Neuronal stem cell (in vitro differentiated cells): Measurements from ENCODE around the gene HGS.
"Not testable (repeated sequence)": the region's sequence is repeated elsewhere in the genome, so short reads cannot be mapped to it uniquely, and the experiment has no call there.

Source experiments
- DNase-seq: peaks from one replicate; pipeline ENCODE4 v3.0.0-alpha.2; 2013; ENCODE audit warnings: low spot score
- H2AFZ ChIP-seq: one replicate; pipeline ENCODE4 v1.6.1; 2013; ENCODE audit warnings: mild to moderate bottlenecking, low read length, inconsistent platforms
- H2AK5ac ChIP-seq: 2 replicates; pipeline ENCODE4 v1.6.1; 2013; ENCODE audit warnings: low read depth, mild to moderate bottlenecking, inconsistent platforms, low read length, moderate library complexity, mixed read lengths
- H2BK120ac ChIP-seq: 2 replicates; pipeline ENCODE4 v1.6.1; 2013; ENCODE audit warnings: low read depth, mild to moderate bottlenecking, inconsistent platforms, low read length, moderate library complexity, mixed read lengths
- H2BK12ac ChIP-seq: one replicate; pipeline ENCODE4 v1.6.1; 2013; ENCODE audit warnings: low read length, inconsistent platforms
- H2BK15ac ChIP-seq: 2 replicates; pipeline ENCODE4 v1.6.1; 2013; ENCODE audit warnings: mild to moderate bottlenecking, low read length, inconsistent platforms, mixed read lengths
- H2BK5ac ChIP-seq: one replicate; pipeline ENCODE4 v1.6.1; 2013; ENCODE audit warnings: inconsistent platforms, mild to moderate bottlenecking, low read length, moderate library complexity
- H3K14ac ChIP-seq: one replicate; pipeline ENCODE4 v1.6.1; 2013; ENCODE audit warnings: low read length, inconsistent platforms
- H3K18ac ChIP-seq: 2 replicates; pipeline ENCODE4 v1.6.1; 2013; ENCODE audit warnings: low read length, inconsistent platforms
- H3K23ac ChIP-seq: 2 replicates; pipeline ENCODE4 v1.6.1; 2013; ENCODE audit warnings: low read depth, mild to moderate bottlenecking, mixed read lengths, low read length, inconsistent platforms; ENCODE audit not compliant: poor library complexity
- H3K27ac ChIP-seq: replicated peaks from 3 replicates; pipeline ENCODE4 v1.5.1; 2013; ENCODE audit warnings: low read length, inconsistent platforms
- H3K27me3 ChIP-seq, 3 experiments: 2 replicates each; pipeline ENCODE4 v1.6.1; 2013; ENCODE audit warnings: low read length in 3 of 3, mild to moderate bottlenecking in 2 of 3, inconsistent platforms in 1 of 3, low read depth in 1 of 3, mixed read lengths in 1 of 3, moderate library complexity in 1 of 3; ENCODE audit not compliant: control insufficient read depth in 3 of 3, insufficient read depth in 3 of 3
- H3K36me3 ChIP-seq, 2 donors: replicated peaks in 1 of 2; 2 replicates each; pipeline ENCODE4 v1.6.1; 2013; ENCODE audit warnings: low read length in 2 of 2; ENCODE audit not compliant: control insufficient read depth in 2 of 2, insufficient read depth in 2 of 2
- H3K4ac ChIP-seq: 2 replicates; pipeline ENCODE4 v1.6.1; 2013; ENCODE audit warnings: inconsistent platforms, mild to moderate bottlenecking, low read length, moderate library complexity
- H3K4me1 ChIP-seq, 2 donors: 1 replicate in 1 of 2; 2 replicates in 1 of 2; pipeline ENCODE4 v1.6.1; 2013; ENCODE audit warnings: low read length in 2 of 2, low read depth in 1 of 2; ENCODE audit not compliant: control insufficient read depth in 2 of 2, insufficient read depth in 1 of 2
- H3K4me2 ChIP-seq: one replicate; pipeline ENCODE4 v1.6.1; 2013; ENCODE audit warnings: mild to moderate bottlenecking, low read length, inconsistent platforms; ENCODE audit not compliant: insufficient read depth, poor library complexity, severe bottlenecking
- H3K4me3 ChIP-seq, 2 donors: 2 replicates each; pipeline ENCODE4 v1.5.1; 2013; ENCODE audit warnings: low read length in 2 of 2, mild to moderate bottlenecking in 2 of 2, inconsistent platforms in 1 of 2, moderate library complexity in 1 of 2
- H3K79me1 ChIP-seq: one replicate; pipeline ENCODE4 v1.6.1; 2013; ENCODE audit warnings: low read depth, mild to moderate bottlenecking, inconsistent platforms, low read length, moderate library complexity
- H3K9ac ChIP-seq: one replicate; pipeline ENCODE4 v1.6.1; 2013; ENCODE audit warnings: mild to moderate bottlenecking, low read depth, low read length, inconsistent platforms; ENCODE audit not compliant: poor library complexity
- H3K9me3 ChIP-seq, 2 donors: replicated peaks in 1 of 2; 2 replicates each; pipeline versions ENCODE3 to v1.6.1; 2013; ENCODE audit warnings: low read length in 2 of 2, mild to moderate bottlenecking in 2 of 2, inconsistent platforms in 1 of 2, low read depth in 1 of 2, mixed read lengths in 1 of 2, moderate library complexity in 1 of 2; ENCODE audit not compliant: control insufficient read depth in 2 of 2, insufficient read depth in 1 of 2
- H4K8ac ChIP-seq: one replicate; pipeline ENCODE4 v1.6.1; 2013; ENCODE audit warnings: low read depth, mild to moderate bottlenecking, inconsistent platforms, low read length, moderate library complexity
- H4K91ac ChIP-seq: one replicate; pipeline ENCODE4 v1.6.1; 2013; ENCODE audit warnings: low read length, low read depth, mild to moderate bottlenecking, inconsistent platforms; ENCODE audit not compliant: poor library complexity
- WGBS, 2 donors: extraction: QIAGEN DNeasy Blood & Tissue Kit; methylation state at CpG; one replicate each; pipeline ENCODE4 v1.1.7; 2013; ENCODE audit warnings: missing lambda C conversion rate in 2 of 2, mixed read lengths in 1 of 2; ENCODE audit not compliant: insufficient read length in 2 of 2, insufficient replicate concordance in 1 of 2; ENCODE audit errors: extremely low coverage in 2 of 2; 5-methylcytosine and 5-hydroxymethylcytosine counted together

Gene HGS

DNA sequence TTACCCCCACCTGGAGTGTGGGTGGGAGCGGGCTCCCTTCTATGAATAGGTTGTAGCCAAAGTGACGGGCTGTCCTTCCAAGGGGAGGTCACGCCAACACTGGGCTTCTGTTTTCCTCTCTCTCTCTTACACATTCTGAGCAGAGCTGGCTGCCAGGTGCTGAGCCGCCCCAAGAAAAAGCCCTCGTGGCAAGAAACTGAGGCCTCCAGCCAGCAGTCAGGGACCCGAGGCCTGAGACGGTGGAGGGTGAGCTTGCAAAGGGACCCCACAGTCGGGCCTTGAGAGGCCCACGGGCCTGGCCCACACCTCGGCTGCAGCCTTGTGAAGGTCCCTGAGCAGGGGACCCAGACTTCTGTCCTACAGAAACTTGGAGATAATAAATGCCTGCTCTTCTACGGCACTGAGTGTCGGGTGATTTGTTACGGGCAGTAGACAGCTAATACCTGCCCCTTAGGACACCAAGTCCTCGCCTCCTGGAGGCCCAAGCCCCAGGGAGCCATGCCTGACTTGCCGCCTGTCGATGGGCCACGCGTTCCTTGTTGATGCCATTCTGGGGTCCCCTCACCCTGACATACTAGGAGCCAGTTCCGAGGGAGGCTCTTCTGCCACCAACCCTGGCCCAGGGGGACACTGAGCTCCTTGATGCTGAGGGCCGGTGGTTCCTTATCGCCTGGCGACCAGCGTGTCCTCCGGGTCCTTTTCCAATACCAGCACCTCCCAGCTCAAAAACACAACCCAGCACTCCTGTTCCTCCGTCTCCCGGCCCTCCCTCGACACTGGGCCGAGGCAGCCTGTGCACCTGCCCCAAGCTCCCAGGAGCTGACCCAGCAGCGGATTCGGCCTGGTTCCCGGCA, 54.4 kb downstream of the HGS start:
- Histone ChIP-seq H3K9ac (no peak overlapping the region), H2BK5ac (peak overlapping the region; percentile 75), H3K4me2 (no peak overlapping the region), H4K8ac (no peak overlapping the region), H3K9me3 (peaks cover 0 to 2% of the 10 kb centered on the region in 2 donors), H2AK5ac (peak overlapping the region; percentile 25), H3K4me1 (no peaks in the 10 kb centered on the region), H2BK12ac (peak overlapping the region; percentile 41), H3K23ac (no peak overlapping the region), H3K4ac (no peak overlapping the region), H2BK15ac (no peak overlapping the region), H2AFZ (no peak overlapping the region), H4K91ac (no peak overlapping the region), H3K18ac (no peak overlapping the region), H3K79me1 (no peaks in the 10 kb centered on the region), H3K27me3 (peaks cover 0 to 48% (median 0%) of the 10 kb centered on the region in 3 experiments), H3K4me3 (no peak overlapping the region), H3K36me3 (no peaks in the 10 kb centered on the region), H2BK120ac (no peak overlapping the region), H3K14ac (no peak overlapping the region), H3K27ac (no peak overlapping the region)
- no CpG with 5 or more reads among the region's 31 CpGs for WGBS, 2 donors
- no peak for DNase-seq

DNA sequence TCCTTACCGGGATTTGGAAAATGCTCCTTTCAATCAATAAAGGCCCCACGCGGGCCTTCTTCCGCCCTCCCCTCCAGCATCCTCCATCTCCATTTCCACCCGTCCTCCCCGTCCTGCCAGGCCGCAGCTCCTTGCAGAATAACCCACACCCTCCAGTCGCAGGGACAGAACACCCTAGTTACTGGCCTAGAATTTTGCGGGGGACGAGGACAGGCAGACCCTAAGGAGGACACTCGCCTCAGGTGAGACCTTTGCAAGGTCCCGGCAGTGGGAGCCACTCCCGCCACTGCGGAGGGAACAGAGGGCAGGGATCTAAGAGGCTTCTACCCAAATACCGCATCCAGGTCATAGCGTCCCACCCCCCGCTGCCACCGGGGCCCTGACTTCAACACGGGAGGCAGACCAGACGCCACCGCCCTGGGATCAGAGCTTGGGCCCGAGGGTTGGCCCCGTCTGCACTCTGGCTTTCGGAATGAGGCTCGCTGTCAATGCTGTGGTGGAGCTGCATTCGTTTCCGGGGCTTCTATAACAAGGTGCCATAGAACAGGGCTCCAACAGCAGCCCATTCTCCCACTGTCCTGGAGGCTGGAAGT, 55.1 kb downstream of the HGS start:
- WGBS, 2 donors, result no CpG with 5 or more reads among the region's 27 CpGs
- no peak overlapping the region for H4K91ac ChIP-seq
- no peaks in the 10 kb centered on the region for H3K4me1 ChIP-seq
- no peak overlapping the region for H4K8ac ChIP-seq
- H3K27ac ChIP-seq, result no peak overlapping the region
- no peak for DNase-seq
- no peak overlapping the region for H2BK12ac ChIP-seq
- H3K79me1 ChIP-seq, result no peaks in the 10 kb centered on the region
- H3K4me2 ChIP-seq, result no peak overlapping the region
- H3K4ac ChIP-seq, result no peak overlapping the region
- peak overlapping the region; percentile 25 for H2AK5ac ChIP-seq
- no peak overlapping the region for H3K23ac ChIP-seq
- H3K4me3 ChIP-seq, result no peak overlapping the region
- H3K36me3 ChIP-seq, result no peaks in the 10 kb centered on the region
- H3K9me3 ChIP-seq, result peaks cover 0 to 2% of the 10 kb centered on the region in 2 donors
- H2BK5ac ChIP-seq, result peak overlapping the region; percentile 75
- H3K27me3 ChIP-seq, result peaks cover 0 to 43% (median 0%) of the 10 kb centered on the region in 3 experiments
- H3K14ac ChIP-seq, result peak overlapping the region; percentile 38
- no peak overlapping the region for H2BK120ac ChIP-seq
- no peak overlapping the region for H2AFZ ChIP-seq
- peak overlapping the region; percentile 49 for H2BK15ac ChIP-seq
- H3K18ac ChIP-seq, result no peak overlapping the region
- H3K9ac ChIP-seq, result peak overlapping the region; percentile 70

DNA sequence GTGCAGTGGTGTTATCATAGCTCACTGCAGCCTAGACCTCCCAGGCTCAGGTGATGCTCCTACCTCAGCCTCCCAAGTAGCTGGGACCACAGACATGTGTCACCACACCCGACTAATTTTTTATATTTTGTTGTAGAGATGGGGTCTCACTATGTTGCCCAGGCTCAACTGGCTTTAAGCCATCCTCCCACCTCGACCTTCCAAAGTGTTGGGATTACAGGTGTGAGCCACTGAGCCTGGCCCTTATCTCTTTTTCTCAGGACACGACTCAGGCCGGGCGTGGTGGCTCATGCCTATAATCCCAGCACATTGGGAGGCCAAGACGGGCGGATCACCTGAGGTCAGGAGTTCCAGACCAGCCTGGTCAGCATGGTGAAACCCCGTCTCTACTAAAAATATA, 55.8 kb downstream of the HGS start:
- H3K79me1 ChIP-seq, H3K36me3 ChIP-seq, H3K4ac ChIP-seq, H3K9me3 ChIP-seq, H3K23ac ChIP-seq, H3K27ac ChIP-seq, H2BK15ac ChIP-seq, H3K9ac ChIP-seq, H3K4me3 ChIP-seq, H2AFZ ChIP-seq, H2BK120ac ChIP-seq, H4K8ac ChIP-seq, H3K14ac ChIP-seq, H3K4me2 ChIP-seq, H2BK12ac ChIP-seq, DNase-seq, H2BK5ac ChIP-seq, H3K18ac ChIP-seq, H2AK5ac ChIP-seq, H4K91ac ChIP-seq, H3K4me1 ChIP-seq: not testable (repeated sequence)
- peaks cover 0 to 37% (median 0%) of the 10 kb centered on the region in 3 experiments for H3K27me3 ChIP-seq
- no CpG with 5 or more reads among the region's 8 CpGs for WGBS, 2 donors

DNA sequence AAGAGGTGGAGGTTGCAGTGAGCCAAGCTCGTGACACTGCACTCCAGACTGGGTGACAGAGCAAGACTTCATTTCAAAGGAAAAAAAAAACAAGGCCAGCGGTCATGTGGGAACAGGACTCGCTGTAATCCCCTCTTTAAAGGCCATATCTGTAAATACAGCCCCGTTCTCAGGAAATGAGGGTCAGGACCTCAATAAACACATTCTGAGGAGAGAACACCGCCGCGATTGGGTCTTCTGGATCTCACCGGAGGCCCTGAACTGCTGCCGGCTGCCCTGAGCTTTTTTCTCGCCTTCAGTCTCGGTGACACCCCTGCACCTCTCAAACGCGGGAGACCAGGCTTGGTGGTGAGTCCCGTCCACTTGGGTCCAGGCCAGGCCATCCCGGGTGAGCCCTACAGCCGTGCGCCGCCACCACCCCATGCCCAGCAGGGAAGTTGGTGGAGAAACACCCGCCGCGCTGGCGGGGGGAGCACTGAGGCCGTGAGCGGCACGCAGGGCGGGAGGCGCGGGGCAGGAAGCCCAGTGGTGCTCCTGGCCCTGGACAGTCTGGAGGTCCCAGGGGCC, 56.7 kb downstream of the HGS start:
- H3K79me1 ChIP-seq, result no peaks in the 10 kb centered on the region
- peaks cover 0 to 2% of the 10 kb centered on the region in 2 donors for H3K9me3 ChIP-seq
- no peak overlapping the region for H3K23ac ChIP-seq
- H3K36me3 ChIP-seq, result no peaks in the 10 kb centered on the region
- H2AK5ac ChIP-seq, result peak overlapping the region; percentile 25
- no peaks in the 10 kb centered on the region for H3K4me1 ChIP-seq
- H3K4ac ChIP-seq, result no peak overlapping the region
- no peak overlapping the region for H3K4me2 ChIP-seq
- H2AFZ ChIP-seq, result no peak overlapping the region
- no CpG with 5 or more reads among the region's 28 CpGs for WGBS, 2 donors
- H2BK120ac ChIP-seq, result no peak overlapping the region
- no peak overlapping the region for H2BK15ac ChIP-seq
- no peak overlapping the region for H3K27ac ChIP-seq
- no peak overlapping the region for H3K18ac ChIP-seq
- H2BK5ac ChIP-seq, result no peak overlapping the region
- peaks cover 0 to 29% (median 0%) of the 10 kb centered on the region in 3 experiments for H3K27me3 ChIP-seq
- H3K4me3 ChIP-seq, result no peak overlapping the region
- no peak overlapping the region for H4K91ac ChIP-seq
- no peak for DNase-seq
- H4K8ac ChIP-seq, result no peak overlapping the region
- H2BK12ac ChIP-seq, result peak overlapping the region; percentile 84
- H3K14ac ChIP-seq, result no peak overlapping the region
- H3K9ac ChIP-seq, result no peak overlapping the region
